NCI-H460 (cell line): ENCODE data around the gene OSGEP. TPM values are rescaled to one million over a fixed set of nuclear protein-coding genes. Genes with fewer than 3 reads are reported as not detected.

ENCODE experiments used
- DNase-seq: peaks from one replicate; pipeline ENCODE4 v3.0.0-alpha.2; 2016; ENCODE audit warnings: low read depth; ENCODE audit errors: extremely low read depth
- total RNA-seq: library from RNA; depleted of rRNA; stranded (reverse); fragments of >200 nt; shearing (Covaris generic); gene quantifications from 2 replicates; pipeline ENCODE4 v1.2.3, GENCODE V29; 2014

The OSGEP gene
- total RNA-seq, 1 experiment from 2014 or later = 32.6 TPM

DNA sequence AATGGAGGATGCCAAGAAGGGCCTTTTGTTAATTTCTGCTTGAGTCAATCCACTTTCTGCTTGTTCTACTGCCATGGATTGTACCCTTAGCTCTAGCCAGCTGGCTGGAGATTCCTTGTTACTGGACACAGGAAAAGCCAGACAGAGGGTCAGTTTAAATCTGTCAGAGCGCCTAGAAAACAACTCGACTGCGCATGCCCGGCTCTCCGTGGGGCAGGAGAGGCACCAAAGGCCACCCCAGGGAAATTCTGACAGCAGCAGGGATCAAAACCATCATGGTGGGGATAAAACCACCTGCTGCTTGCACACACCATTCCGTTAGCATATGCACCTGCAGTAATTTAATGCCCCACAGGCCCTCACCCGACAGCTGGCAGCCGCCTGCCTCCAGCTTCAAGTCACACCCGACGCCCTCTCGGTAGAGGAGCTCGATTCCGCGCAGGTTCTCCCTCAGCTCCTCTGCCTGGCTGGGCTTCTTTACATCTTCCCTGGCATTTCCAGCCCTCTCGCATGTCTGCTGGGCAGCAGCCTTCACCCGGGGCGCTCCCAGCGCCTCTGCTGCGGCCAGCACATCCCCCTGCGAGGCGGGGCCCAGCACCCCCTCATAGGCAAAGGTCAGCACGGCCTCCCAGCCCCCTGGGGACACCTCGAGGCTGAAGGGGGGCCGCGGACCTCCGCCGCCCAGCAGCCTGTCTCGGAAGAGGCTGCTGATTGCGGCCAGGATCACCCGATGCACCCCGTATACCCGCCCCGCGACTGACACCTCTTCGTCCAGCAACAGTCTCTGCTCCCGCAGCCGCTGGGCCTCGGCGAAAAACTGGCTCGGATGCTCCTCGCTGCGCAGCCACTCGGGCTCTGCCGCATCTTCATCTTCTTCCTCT is 19.7 kb downstream of the OSGEP start:
- DNase-seq = no peak

DNA sequence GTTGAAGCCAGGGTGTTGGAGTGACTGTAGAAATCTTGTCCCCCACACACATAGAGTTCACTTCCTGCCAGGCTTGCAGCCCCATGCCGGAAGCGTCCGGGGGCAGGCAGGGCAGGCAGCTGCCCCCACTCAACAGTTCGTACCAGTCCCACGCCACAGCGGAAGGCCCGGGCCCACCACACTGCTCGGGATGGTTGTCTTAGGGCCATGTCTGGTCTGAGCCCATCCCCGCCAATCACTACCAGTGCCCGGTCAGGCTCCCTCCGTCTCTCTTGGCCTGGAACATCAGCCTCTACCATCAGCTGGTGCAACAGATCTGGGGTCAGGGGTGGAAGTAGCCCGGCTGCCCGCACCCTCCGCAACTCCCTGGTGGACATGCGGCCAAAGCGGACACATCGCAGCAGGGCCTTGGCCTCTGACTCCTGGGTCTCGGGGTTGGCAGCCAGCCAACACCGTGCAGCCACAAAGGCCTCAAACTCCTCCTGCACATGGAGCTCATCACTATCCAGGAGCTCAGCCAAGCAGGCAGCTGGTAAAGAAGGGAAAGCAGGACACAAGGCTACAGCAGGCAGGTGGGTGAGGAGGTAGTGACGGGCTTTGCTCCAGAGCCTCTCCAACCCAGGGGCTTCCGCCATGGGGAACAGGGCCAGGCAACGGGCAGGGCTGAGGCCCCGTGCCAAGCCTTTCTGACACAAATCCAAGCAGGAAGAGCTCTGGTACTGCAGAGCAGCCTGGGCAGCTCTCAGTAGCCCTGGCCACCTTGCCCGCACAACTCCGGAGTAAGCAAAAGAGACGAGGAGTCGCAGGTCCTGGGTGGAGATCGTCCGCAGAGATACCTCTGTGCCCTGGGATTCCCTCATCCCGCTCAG is 24.6 kb downstream of the OSGEP start:
- DNase-seq = no peak

DNA sequence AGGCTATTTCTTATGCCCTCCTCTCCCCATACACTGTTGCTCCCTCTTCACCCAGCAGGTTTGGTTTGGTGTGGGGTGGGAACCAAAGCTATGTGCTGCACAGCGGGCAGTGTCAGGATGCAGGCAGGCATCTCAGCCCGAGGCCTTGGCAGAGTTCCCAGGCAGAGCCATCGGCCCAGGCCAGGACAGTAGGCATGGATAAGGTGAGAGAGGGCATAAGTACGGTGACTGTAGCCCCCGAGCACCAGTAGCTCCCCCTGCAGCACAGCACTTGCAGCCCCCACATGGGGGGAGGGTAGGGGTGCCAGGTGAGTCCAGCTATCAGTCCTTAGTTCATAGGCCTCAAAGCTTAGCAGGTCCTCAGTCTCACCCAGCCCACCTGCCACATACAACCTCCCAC is 25.8 kb downstream of the OSGEP start:
- DNase-seq = no peak

DNA sequence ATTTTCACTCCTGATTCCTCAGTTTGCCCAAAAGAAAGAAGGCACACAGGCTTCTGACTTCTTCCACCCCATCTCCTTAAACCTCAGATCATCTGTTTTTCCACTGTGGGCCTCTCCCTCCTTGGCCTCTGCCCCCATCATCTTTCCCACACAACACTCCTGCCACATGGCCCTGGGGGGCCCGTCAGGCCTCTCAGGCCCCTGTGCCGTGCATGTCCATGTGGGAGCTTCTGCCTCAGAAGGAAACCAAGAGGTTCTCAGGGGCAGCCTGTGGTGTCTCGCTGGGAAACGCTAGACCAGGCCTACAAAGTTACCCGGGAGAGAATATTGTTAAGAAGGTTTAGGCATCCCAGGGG is 26.6 kb downstream of the OSGEP start:
- no peak for DNase-seq

DNA sequence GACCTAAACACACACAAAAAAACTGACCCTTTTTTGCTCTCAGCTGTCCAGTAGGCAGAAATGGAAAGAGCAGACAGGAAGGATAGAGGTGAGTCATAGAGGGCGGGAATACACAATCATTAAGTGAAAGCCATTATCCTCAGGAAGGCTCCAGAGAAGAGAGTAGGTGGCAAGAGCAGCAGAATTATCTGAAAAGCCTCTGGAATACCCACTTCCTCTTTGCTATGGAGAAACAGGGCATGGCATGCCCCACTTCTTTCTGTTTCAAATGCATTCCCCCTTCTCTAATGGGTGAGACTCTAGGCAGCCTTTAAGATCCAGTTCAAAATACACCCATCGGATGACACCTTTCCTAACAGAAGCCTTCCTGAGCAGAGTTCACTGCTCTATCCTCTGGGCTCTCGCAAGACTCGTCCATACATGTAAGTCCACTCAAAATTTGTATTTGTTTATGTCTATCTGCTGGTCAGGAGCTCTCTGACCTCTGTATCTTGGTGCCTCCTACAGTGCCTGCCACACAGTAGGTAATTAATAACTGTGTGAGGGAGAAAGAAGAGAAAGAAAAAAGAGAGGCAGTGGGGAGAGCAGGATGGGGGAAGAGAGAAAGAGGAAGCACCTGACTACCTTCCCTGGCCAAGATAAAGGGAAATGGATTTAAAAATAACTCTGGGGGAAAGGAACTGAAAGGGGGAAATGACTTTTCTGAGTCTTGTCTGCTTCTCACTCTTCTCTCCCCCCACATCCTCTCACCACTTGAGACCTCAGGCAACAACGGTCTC is 27.2 kb downstream of the OSGEP start:
- DNase-seq = peak; percentile 33

DNA sequence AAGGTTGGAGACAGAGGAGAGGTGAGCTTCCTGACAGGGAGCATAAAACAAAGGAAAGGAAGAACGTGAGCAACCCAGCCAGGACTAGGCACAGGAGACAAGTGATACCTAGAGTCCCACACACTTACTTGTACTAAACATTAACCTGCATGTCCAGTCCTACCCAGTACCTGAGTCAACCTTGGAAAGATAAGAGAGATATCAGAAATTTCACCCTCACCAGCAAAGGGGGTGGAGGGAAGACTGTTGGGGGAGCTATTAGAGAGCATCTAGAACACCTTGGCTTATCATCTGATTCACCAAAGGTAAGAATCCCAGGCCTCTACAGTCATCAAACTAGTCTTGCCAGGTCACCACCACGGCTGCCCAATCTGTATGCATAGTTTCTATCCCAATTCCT is 29.8 kb downstream of the OSGEP start:
- no peak for DNase-seq

DNA sequence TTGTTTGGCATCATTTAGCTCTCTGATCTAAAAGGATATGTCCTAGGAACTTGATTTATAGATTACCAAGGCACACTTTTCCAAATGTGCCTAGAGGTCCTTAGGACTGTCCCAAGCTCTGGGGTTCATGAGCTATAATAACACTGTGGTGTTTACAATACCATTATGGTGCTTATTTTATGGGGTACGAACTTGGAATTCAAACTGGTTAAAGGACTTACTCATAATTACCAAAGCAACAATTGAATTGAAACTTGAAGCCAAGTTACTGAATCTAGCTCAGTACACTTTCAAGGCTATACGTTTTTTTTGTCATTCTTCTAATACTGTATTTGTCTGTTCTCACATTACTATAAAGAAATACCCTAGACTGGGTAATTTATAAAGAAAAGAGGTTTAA is 31.7 kb downstream of the OSGEP start:
- DNase-seq = no peak

DNA sequence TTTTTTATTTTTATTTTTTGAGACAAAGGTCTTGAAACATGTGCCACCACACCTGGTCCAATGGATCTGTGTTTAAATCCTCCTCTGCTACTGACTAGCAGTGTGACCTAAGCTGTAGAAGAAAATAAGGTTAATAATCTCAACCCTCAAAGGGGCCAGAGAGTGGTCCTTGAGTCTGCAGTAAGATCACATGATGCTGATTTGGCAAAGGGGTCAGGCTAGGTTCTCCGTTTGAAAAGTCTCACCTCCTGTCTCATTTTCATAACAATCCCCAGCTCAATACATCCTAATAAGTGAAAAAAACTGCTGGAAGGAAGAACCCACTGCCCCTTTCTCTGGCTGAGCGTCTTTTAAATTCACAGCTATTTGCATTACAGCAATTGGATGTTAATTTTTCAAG is 33.3 kb downstream of the OSGEP start:
- no peak for DNase-seq

DNA sequence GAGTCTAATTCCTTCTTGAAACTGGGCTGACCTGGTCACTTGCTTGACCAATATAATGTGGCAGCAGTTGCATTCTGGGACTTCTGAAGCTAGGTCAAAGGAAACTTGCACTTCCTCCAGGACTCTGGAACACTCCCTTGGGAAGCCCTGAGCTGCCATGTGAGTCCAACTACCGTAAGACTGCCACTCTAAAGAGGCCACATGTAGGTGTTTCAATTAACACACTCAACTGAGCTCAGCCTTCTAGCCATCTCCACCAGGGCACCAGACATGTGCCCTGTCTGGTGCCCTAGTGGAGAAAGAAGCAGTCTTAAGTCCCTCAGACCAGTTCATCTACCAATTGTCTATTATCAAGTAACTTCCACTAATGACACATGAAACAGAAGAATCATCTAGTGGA is 35.2 kb downstream of the OSGEP start:
- no peak for DNase-seq

DNA sequence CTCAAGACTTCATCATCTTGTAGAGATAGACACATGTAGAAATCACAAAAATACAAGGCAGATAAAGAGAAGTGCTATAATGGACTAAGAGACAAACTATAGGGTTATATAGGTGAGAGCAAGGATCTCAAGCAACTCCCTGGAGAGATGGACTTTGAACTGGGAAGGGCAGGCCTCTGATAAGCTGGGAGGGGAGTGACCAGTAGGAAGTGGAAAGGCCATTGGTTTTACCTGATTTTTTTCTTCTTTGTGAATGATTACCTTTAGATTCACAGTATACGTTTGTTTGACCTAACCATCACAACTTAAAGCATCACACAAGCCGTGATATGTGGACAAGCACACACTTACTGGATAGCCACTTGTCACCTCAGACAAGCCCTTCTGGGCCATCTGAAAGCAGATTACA is 36.1 kb downstream of the OSGEP start:
- no peak for DNase-seq

DNA sequence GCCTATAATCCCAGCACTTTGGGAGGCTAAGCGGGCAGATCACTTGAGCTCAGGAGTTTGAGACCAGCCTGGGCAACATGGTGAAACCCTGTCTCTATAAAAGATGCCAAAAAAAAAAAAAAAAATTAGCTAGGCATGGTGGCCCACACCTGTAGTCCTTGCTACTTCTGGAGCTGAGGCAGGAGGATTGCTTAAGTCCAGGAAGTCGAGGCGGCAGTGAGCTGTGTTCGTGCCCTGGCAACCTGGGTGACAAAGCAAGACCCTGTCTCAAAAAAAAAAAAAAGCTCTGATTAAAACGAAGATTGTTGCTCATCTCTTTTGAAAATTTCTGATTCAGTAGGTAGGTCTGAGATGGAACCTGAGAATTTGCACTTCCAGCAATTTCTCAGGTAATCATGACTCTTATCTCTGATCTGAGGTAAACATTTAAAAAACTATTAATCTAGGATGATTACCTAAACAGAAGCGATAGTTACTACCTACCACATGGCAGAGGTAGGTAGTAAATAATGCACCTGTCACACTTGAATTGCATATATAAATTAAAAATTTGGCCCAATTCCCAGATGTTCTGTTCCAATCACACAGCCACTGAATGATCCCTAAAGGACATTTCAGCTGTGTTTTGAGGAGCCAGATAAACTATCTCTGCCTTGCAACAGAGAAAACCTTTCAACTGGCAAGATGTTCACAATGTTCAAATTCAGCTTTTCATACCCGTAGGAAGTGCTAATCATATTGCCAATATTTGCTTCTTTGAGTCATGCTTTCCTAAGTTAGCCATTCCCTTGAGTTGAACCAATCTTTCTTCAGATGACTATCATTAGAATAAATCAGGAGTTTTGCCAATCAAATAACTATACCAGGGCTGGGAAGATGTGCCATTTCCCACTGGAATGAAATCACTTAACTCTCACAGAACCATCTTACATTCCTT is 37.1 kb downstream of the OSGEP start:
- no peak for DNase-seq

DNA sequence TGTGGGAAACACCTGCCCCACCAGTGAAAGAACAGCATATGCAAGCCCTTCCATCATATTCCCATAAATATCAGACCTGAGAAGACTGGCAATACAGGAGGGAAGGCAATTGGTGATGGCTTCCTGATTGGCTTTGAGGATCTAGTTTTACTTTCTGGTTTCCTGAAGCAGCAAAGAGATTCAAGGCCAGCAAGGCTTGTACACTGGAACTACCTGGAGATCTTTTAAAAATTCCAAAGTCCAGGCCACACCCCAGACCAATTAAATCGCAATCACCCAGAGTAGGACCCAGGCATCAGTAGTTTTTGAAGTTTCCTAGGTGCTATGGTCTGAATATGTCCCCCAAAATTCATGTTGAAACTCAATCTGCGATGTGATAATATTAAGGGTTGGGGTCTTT is 38.4 kb downstream of the OSGEP start:
- DNase-seq = no peak

DNA sequence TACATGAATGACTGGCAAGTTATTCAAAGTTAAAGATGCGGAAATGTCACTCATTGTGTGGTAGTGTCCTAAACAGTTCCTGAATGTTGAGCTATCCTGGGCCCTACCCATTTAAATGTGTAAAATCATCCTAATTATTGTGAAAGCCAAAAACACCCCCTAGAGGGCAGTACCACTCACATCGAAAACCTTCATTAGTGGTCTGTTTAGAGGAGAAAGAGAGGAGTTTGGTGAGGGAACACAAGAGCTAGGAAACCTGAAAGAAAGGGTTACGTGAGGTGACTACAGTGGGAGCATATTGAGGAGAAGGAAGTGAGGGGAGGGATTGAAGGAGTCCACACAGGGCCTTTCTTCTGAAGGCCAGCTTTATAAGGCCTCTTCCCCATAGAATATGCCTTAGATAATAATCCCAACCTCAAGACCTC is 38.8 kb downstream of the OSGEP start:
- peak; percentile 54 for DNase-seq

DNA sequence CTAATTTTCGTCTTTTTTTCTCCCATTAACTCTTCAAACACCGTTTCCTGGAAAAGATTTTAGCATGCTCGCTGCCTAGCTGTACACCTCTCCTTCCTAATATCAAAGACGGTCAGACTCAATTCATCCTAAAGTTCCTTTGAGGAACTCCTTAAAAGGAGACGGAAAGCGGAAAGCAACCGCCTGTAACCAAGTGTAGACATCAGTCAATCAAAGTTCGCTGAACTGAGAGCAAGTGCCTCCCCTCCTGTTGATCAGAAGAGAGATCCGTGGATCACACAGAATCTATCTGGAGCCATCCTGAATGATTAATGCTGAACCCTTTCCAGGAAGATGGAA is 40.9 kb downstream of the OSGEP start:
- peak; percentile 4 for DNase-seq

DNA sequence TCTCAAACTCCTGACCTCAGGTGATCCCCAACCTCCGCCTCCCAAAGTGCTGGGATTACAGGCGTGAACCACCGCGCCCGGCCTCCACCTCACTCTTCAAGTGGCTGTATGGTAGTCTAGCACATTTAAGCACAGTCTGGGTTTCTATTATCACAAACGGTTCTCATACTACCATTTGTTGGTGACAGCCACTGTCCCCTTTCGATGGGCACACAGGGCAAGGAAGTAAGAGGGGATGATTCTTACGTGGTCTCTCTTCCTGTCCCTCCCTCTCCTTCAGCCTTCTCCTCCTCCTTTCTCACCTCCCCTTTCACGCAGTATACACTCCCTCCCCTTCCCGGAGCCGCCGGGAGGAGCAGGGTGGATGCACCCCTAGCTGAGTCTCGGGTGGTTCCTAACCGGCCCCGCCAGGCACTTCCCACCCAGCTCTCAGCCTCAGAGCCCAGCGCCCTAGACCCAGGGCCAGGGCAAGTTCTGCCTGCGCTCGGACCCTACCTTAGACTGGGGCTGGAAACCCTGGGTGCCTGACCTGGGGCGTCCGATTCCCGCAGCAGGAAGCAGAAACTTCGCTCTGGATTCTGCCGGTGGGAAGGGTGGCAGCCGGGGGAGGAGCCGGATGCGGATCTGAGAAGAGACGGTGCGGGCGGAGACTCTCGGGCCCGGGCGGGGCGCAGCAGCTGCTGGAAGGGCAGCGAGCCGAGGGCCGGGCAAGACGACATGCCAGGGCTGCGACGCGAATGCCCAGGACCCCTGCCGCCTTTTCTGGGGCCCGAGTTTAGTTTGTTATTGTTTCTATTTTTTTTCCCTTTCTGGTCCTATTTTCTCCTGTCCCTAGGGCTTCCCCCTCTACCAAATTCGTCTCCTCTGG is 41.5 kb downstream of the OSGEP start, which contains the start of gene TEP1:
Gene TEP1 (minus strand): TSS at position 626 of the 868 bp plus-strand sequence. CDS start 5,062 bp downstream, outside the sequence.
- peak; percentile 82 for DNase-seq

DNA sequence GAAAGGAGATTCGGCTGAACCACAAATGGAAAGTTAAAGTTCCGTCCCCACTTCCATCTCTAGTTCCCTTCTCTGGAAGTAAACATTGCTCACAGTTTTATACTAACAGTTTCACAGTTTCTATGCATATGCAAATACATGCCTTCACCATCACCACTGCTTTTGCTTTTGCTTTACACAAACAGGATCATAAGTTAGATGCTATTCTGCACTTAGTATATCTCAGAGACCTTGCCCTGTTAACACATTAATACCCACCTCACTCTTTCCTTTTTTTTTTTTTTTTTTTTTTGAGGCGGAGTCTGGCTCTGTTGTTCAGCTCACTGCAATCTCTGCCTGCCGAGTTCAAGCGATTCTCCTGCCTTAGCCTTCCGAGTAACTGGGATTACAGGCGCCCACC is 42.2 kb downstream of the OSGEP start:
- no peak for DNase-seq

DNA sequence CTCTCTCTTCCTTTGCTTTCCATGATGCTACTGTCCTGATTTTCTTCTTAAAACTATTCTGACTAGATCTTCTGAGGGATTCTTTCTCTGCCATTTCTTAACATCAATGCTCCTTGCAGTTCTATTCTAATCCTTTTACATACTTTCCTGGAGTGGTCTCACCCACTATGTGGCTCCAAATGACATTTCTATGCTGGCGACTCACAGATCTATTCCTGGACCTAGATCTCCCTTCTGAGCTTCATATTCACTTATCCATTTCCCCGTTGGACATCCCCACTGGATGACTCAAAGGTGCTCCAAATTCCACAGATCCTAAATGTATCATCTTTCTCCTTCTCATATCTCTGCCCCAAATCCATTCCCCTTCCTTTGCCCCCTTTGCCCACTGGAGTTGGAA is 45.4 kb downstream of the OSGEP start:
- no peak for DNase-seq

DNA sequence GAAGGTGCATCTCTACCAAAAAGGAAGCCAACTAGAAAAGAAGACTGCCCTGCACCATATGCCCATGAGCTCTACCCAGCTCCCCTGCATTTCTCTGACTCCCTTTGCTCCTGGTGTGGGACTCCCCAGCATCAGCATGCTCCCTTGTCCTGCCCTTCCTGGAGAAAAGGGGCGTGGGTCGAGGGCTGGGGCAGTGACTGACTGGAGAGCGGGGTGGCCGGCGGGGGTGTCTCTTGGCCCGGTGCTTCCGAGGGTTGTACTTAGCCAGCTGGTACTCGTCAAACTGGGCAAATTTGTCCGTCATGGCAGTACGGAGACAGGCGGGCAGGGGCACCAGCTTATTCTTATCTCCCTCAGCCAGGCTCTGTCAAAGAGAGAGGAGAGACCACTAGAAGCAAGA is 51.1 kb downstream of the OSGEP start:
- no peak for DNase-seq
